ENCODE measurements around the gene PADI3.

DNA sequence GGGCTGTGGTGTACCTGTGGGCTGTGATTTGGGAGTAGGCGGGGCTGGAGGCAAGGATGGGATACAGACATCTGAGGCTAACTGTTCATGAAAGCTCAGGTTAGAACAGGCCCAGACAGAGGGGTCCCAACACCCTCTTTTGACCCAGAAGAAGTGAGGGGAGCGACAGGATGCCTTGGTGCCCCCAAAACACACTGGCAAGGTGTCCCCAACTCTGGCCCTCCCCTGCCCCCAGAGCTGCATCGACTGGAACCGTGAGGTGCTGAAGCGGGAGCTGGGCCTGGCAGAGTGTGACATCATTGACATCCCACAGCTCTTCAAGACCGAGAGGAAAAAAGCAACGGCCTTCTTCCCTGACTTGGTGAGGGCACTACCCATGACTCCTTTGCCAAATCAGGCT, 31.5 kb downstream of the PADI3 start:
- TF ChIP-seq, protein P1, sequence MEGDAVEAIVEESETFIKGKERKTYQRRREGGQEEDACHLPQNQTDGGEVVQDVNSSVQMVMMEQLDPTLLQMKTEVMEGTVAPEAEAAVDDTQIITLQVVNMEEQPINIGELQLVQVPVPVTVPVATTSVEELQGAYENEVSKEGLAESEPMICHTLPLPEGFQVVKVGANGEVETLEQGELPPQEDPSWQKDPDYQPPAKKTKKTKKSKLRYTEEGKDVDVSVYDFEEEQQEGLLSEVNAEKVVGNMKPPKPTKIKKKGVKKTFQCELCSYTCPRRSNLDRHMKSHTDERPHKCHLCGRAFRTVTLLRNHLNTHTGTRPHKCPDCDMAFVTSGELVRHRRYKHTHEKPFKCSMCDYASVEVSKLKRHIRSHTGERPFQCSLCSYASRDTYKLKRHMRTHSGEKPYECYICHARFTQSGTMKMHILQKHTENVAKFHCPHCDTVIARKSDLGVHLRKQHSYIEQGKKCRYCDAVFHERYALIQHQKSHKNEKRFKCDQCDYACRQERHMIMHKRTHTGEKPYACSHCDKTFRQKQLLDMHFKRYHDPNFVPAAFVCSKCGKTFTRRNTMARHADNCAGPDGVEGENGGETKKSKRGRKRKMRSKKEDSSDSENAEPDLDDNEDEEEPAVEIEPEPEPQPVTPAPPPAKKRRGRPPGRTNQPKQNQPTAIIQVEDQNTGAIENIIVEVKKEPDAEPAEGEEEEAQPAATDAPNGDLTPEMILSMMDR (IDR thresholded peaks at IDR 0.05; ENCODE audit: low read depth, low read length) = no peak
- no peak for TF ChIP-seq POLR2A (IDR thresholded peaks at IDR 0.05; ENCODE audit: extremely low read depth, insufficient read length)
